Left ventricle myocardium inferior (tissue), 1 donor: Measurements from ENCODE around the gene TAF13. TPM values are rescaled to one million over a fixed set of nuclear protein-coding genes. Genes with fewer than 3 reads are reported as not detected.

Experiments used
- DNase-seq: peaks from one replicate; pipeline ENCODE4 v3.0.0-alpha.2; 2020
- H3K27ac ChIP-seq: fragments of 200-600 bp; replicated peaks from 2 replicates; pipeline ENCODE4 v1.8.0; 2021
- H3K27me3 ChIP-seq: fragments of 200-600 bp; 2 replicates; pipeline ENCODE4 v1.8.0; 2021; ENCODE audit warnings: low read depth
- H3K36me3 ChIP-seq: fragments of 200-600 bp; 2 replicates; pipeline ENCODE4 v1.8.0; 2021
- H3K4me1 ChIP-seq: fragments of 200-600 bp; 2 replicates; pipeline ENCODE4 v1.8.0; 2021
- H3K4me3 ChIP-seq: fragments of 200-600 bp; 2 replicates; pipeline ENCODE4 v1.8.0; 2021; ENCODE audit warnings: mild to moderate bottlenecking, moderate library complexity
- H3K9me3 ChIP-seq: fragments of 200-600 bp; replicated peaks from 2 replicates; pipeline ENCODE4 v1.8.0; 2021
- intact Hi-C: fragments of 100-400 bp; cut with micrococcal nuclease; formaldehyde crosslinking; loops from one replicate; pipeline ENCODE4 v1.11.0; 2022
- total RNA-seq: library from RNA; stranded (reverse); fragmentation: NEBNext Ultra II Directional; extraction: Animal tissue kit (Norgen Biotek cat#: 25700); gene quantifications from one replicate; pipeline ENCODE4 v1.2.1, GENCODE V29; 2021
- TF ChIP-seq, protein P1 (sequence below): fragments of 200-600 bp; IDR thresholded peaks from 2 replicates; pipeline ENCODE4 v1.8.0; 2021; ENCODE audit warnings: antibody characterized with exemption, mild to moderate bottlenecking, borderline replicate concordance
- donor health status: DM: no; HTN: yes; CAD: no; lungs with severe emphysema.

TAF13 gene
- total RNA-seq, 1 donor from 2014 or later = 71.6 TPM

DNA sequence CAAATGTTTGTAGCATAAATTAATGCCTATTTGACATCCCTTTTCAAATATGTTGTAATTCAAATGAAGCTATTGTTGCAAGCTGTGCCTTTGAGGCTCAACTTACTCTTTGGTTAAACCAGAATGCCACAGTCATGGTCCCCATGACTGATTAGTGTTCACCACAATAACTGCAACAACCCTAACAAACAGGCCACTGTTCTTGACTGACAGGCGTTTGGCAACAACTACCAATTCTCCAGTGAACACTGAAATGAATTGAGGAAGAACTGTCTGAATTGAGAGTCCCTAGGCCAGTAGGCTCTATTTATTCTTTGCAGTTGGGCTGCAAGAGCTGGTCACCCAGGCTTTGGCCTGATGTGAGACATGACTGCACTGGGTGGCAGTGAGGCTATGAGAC lies 8.1 kb upstream of the TAF13 start:
- TF ChIP-seq, protein P1, sequence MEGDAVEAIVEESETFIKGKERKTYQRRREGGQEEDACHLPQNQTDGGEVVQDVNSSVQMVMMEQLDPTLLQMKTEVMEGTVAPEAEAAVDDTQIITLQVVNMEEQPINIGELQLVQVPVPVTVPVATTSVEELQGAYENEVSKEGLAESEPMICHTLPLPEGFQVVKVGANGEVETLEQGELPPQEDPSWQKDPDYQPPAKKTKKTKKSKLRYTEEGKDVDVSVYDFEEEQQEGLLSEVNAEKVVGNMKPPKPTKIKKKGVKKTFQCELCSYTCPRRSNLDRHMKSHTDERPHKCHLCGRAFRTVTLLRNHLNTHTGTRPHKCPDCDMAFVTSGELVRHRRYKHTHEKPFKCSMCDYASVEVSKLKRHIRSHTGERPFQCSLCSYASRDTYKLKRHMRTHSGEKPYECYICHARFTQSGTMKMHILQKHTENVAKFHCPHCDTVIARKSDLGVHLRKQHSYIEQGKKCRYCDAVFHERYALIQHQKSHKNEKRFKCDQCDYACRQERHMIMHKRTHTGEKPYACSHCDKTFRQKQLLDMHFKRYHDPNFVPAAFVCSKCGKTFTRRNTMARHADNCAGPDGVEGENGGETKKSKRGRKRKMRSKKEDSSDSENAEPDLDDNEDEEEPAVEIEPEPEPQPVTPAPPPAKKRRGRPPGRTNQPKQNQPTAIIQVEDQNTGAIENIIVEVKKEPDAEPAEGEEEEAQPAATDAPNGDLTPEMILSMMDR = no peak
- H3K4me1 ChIP-seq = peaks cover 14% of the 10 kb centered on the region
- intact Hi-C loops = no loop called here
- H3K9me3 ChIP-seq = no peaks in the 10 kb centered on the region
- H3K27me3 ChIP-seq = no peaks in the 10 kb centered on the region
- H3K36me3 ChIP-seq = no peaks in the 10 kb centered on the region
- no peak overlapping the region for H3K4me3 ChIP-seq
- H3K27ac ChIP-seq = no peak overlapping the region
- DNase-seq = no peak

DNA sequence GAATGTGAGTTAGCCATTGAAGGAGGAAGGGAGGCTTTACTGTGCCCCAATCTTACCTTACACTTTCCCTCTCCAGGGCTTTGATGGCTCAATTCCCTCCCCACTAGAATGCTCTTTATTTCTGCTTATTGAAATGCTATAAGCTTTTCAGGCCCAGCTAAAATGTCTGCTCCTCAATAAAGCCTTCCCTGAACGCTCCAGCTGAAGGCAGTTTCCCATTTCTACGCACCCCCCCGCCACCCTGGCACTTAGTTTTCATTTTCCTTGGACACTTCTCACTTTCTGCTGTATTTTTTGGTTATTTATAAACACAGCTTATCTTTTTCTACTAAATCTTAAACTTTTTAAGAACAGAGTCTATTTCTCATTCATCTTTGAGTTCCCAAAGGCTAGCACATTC lies 7.7 kb upstream of the TAF13 start:
- H3K36me3 ChIP-seq = no peaks in the 10 kb centered on the region
- no peak overlapping the region for H3K4me3 ChIP-seq
- no peaks in the 10 kb centered on the region for H3K9me3 ChIP-seq
- no peak overlapping the region for H3K27ac ChIP-seq
- intact Hi-C loops = no loop called here
- H3K27me3 ChIP-seq = no peaks in the 10 kb centered on the region
- DNase-seq = no peak
- TF ChIP-seq, protein P1 = no peak
- peaks cover 15% of the 10 kb centered on the region for H3K4me1 ChIP-seq

DNA sequence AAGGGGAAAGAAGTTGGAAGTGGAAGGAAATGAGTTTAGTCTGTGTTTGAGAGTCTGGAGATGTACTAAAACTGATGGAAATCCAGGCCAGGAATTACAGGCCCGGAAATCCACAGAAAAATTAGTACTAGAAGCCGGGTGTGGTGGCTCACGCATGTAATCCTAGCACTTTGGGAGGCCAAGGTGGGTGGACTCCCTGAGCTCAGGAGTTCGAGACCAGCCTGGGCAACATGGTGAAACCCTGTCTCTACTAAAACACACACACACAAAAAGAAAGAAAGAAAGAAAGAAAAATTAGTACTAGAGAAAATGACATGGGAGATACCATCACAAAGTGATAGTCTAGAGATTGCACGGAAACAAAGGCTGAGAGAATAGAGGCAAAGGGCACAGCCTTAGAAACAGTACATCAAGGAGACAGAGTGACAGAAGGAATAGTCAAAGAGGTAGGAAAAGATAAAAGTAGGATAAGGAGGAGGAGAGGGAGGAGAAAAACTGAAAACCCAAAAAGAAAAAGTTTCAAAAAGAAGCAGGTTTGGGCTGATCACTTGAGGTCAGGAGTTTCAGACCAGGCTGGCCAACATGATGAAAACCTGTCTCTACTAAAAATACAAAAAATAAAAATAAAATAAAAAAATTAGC lies 4.8 kb upstream of the TAF13 start:
- H3K4me1 ChIP-seq = peaks cover 24% of the 10 kb centered on the region
- TF ChIP-seq, protein P1 = no peak
- DNase-seq = no peak
- H3K27me3 ChIP-seq = no peaks in the 10 kb centered on the region
- H3K36me3 ChIP-seq = no peaks in the 10 kb centered on the region
- H3K27ac ChIP-seq = peak overlapping the region; percentile 89
- no peaks in the 10 kb centered on the region for H3K9me3 ChIP-seq
- intact Hi-C loops = no loop called here
- peak overlapping the region; percentile 34 for H3K4me3 ChIP-seq

DNA sequence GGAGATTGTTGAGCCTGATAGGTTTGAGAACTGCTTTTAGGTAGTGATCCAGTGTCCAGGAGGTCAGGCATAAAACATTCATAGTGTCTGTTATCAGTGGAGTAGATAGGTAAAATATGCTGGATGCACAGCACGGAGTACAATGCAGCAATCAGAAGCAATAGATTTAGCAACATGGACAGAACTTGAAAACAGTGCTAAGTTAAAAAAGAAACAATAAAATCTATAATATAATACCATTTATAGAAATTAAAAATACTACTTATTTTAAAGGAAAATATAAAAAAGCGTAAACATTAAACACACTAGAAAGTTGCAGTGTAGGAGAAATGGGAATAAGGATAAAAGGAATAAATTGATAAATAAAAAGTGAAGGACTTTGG lies 3.4 kb upstream of the TAF13 start:
- intact Hi-C loops = no loop called here
- DNase-seq = no peak
- Histone ChIP-seq H3K9me3 (no peaks in the 10 kb centered on the region), H3K27me3 (no peaks in the 10 kb centered on the region), H3K4me1 (peaks cover 38% of the 10 kb centered on the region), H3K27ac (peak overlapping the region; percentile 89), H3K36me3 (no peaks in the 10 kb centered on the region), H3K4me3 (peak overlapping the region; percentile 34)
- TF ChIP-seq, protein P1 = no peak

DNA sequence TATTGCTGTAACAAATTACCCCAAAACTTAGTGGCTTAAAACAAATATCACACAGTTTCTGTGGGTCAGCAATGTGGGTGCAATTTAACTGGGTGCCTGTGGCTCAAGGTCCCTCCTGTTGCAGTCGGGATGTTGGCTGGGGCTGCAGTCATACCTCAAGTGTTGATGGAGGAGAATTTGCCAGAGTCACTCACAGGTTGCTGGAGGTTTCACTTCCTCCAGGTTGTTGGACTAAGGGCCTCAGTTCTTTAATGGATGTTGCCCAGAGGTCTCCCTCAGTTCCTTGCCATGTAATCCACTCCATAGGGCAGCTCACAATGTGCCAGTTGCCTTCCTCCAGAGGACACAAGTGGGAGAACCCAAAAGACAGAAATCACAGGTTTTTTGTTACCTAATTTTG lies 2.5 kb upstream of the TAF13 start:
- Histone ChIP-seq H3K36me3 (peaks cover 6% of the 10 kb centered on the region), H3K27me3 (no peaks in the 10 kb centered on the region), H3K4me3 (no peak overlapping the region), H3K27ac (peak overlapping the region; percentile 37), H3K4me1 (peaks cover 38% of the 10 kb centered on the region), H3K9me3 (no peaks in the 10 kb centered on the region)
- intact Hi-C loops = no loop called here
- no peak for DNase-seq
- TF ChIP-seq, protein P1 = no peak
